HPDE6-E6E7 (cell line): Measurements from ENCODE around the gene TMEM254.
A peak's percentile ranks its signal among the peaks of the same experiment; 100 is the strongest.
"Not testable (repeated sequence)": the region's sequence is repeated elsewhere in the genome, so short reads cannot be mapped to it uniquely, and the experiment has no call there.

ENCODE experiments used
- DNase-seq: peaks from one replicate; pipeline ENCODE4 v3.0.0; 2011; ENCODE audit warnings: missing footprints; ENCODE audit errors: extremely low spot score

The TMEM254 gene

GRCh38 chr10:80078448-80079311, at the start of gene TMEM254:
TMEM254 (plus strand) TSS chr10:80078665; CDS start chr10:80078700, 35 bp downstream.
- peak; percentile 64 for DNase-seq

- not testable (repeated sequence) for DNase-seq
Observed at GRCh38 chr10:80029205-80029604, 49.3 kb upstream of the TMEM254 start.

- DNase-seq: not testable (repeated sequence)
Observed at GRCh38 chr10:80029865-80030264, 48.6 kb upstream of the TMEM254 start.

GRCh38 chr10:80032503-80032902, 46.0 kb upstream of the TMEM254 start:
- no peak for DNase-seq

- not testable (repeated sequence) for DNase-seq
Observed at GRCh38 chr10:80034766-80035165, 43.7 kb upstream of the TMEM254 start.

- DNase-seq: not testable (repeated sequence)
Observed at GRCh38 chr10:80035430-80035829, 43.0 kb upstream of the TMEM254 start.

GRCh38 chr10:80036921-80037500, 41.5 kb upstream of the TMEM254 start:
- not testable (repeated sequence) for DNase-seq

GRCh38 chr10:80038226-80038625, 40.2 kb upstream of the TMEM254 start:
- not testable (repeated sequence) for DNase-seq

GRCh38 chr10:80041162-80041561, 37.3 kb upstream of the TMEM254 start:
- DNase-seq: no peak

- not testable (repeated sequence) for DNase-seq
Observed at GRCh38 chr10:80044935-80045334, 33.5 kb upstream of the TMEM254 start.

- DNase-seq: peak; percentile 54
Observed at GRCh38 chr10:80046629-80047441, 31.6 kb upstream of the TMEM254 start.

- DNase-seq: no peak
Observed at GRCh38 chr10:80050752-80051151, 27.7 kb upstream of the TMEM254 start.

GRCh38 chr10:80051993-80052392, 26.5 kb upstream of the TMEM254 start:
- no peak for DNase-seq

GRCh38 chr10:80055760-80056159, 22.7 kb upstream of the TMEM254 start:
- no peak for DNase-seq

- no peak for DNase-seq
Observed at GRCh38 chr10:80057171-80057570, 21.3 kb upstream of the TMEM254 start.

- no peak for DNase-seq
Observed at GRCh38 chr10:80064120-80064886, 14.2 kb upstream of the TMEM254 start.

GRCh38 chr10:80066809-80067208, 11.7 kb upstream of the TMEM254 start:
- no peak for DNase-seq

GRCh38 chr10:80067821-80068220, 10.6 kb upstream of the TMEM254 start:
- DNase-seq: not testable (repeated sequence)

- no peak for DNase-seq
Observed at GRCh38 chr10:80068270-80068669, 10.2 kb upstream of the TMEM254 start.

- DNase-seq: no peak
Observed at GRCh38 chr10:80070057-80070456, 8.4 kb upstream of the TMEM254 start.

GRCh38 chr10:80072584-80072983, 5.9 kb upstream of the TMEM254 start:
- no peak for DNase-seq
